Sigmoid colon (tissue), 4 donors: Measurements from ENCODE around the gene PIF1.

Experiments
- POLR2A ChIP-seq, 2 donors: fragments of 450-650 bp; IDR thresholded peaks; one replicate each; pipeline ENCODE4 v1.6.1; 2016; ENCODE audit warnings: antibody characterized with exemption in 2 of 2, mild to moderate bottlenecking in 2 of 2, moderate library complexity in 2 of 2
- POLR2AphosphoS5 ChIP-seq, 4 donors: sonication (generic); formaldehyde crosslinking; IDR thresholded peaks; one replicate each; pipeline ENCODE4 v1.6.1; 2017; ENCODE audit warnings: antibody characterized with exemption in 4 of 4
- TF ChIP-seq, protein P1 (sequence below), 4 experiments: fragments of 450-650 bp in 3 of 4; fragments of 200-600 bp in 1 of 4; IDR thresholded peaks; one replicate each; pipeline ENCODE4 v1.5.1; 2016 to 2019; ENCODE audit warnings: antibody characterized with exemption in 4 of 4, mild to moderate bottlenecking in 3 of 4, moderate library complexity in 2 of 4

GRCh38 chr15:64779024-64779423 is 46.4 kb downstream of the PIF1 start:
- TF ChIP-seq, protein P1, sequence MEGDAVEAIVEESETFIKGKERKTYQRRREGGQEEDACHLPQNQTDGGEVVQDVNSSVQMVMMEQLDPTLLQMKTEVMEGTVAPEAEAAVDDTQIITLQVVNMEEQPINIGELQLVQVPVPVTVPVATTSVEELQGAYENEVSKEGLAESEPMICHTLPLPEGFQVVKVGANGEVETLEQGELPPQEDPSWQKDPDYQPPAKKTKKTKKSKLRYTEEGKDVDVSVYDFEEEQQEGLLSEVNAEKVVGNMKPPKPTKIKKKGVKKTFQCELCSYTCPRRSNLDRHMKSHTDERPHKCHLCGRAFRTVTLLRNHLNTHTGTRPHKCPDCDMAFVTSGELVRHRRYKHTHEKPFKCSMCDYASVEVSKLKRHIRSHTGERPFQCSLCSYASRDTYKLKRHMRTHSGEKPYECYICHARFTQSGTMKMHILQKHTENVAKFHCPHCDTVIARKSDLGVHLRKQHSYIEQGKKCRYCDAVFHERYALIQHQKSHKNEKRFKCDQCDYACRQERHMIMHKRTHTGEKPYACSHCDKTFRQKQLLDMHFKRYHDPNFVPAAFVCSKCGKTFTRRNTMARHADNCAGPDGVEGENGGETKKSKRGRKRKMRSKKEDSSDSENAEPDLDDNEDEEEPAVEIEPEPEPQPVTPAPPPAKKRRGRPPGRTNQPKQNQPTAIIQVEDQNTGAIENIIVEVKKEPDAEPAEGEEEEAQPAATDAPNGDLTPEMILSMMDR (IDR thresholded peaks at IDR 0.05) = no peak
- TF ChIP-seq POLR2A (IDR thresholded peaks at IDR 0.05) (no peak), POLR2AphosphoS5 (IDR thresholded peaks at IDR 0.05) (no peak)
